ENCODE measurements around the gene CHCHD6. TPM values are rescaled to one million over a fixed set of nuclear protein-coding genes. Genes with fewer than 3 reads are reported as not detected.

Gene CHCHD6
- total RNA-seq, 1 donor from 2014 or later: 12.6 TPM

DNA sequence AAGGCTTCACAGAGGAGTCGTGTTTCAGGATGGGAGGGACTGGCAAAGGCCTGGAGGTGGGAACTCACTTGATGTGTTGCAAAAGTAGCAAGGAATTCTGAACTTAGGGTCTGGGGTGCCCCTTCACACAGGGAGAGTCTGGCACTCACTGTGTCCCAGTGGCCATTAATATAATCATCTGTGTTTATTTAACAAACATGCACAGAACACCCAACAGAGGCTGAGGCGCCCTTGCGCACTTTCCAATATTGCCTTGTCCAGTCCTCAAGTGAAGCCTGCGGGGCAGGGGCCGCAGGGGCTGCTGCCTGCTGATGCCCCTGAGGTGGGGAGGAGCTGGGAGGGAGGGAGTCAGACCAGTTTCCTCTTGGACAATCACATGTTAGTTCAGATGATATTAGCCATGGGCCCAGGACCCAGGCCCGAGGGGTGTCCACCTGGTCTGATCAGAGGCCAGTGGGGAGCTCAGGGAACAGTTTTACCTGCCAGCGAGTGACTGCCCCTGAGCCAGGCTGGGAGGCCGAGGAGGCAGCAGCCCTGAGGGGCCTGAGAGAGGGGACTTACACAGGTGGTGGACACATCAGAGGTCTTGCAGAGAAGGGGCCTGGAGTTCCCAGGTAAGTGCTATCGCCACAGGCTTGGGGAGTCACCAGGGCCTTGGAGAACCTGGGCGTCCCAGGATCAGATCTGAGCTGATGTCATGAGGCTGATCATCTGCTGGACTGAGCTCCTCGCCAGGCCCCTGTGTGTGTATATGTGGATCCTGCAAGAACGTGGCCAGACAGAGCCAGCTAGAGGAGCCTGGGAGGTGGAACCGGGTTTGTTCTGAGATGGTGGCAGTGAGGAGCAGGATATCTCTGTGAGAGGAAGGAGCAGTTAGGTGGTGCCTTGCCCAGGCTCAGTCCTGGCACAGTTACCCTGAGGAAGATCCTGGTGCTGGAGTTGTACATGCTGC, 35.3 kb upstream of the CHCHD6 start:
- no peak for DNase-seq (ENCODE audit: low read depth)

DNA sequence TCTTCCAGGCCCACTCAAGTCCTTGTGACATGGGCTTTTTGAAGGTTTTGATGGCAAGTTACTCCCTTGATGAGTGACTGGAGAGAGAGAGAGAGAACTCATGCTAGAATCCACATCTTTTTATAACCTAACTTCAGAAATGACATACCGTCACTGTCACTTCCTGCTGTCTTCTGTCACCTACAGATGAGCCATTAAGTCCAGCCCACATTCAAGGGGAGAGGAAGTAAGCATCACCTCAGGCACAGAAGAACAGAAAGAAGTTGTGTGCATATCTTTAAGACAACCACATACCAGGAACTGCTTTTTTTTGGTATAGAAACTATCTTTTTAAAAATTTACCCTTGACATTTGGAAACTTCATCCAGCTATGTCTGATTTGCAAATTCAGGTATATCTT, 32.5 kb upstream of the CHCHD6 start:
- DNase-seq (ENCODE audit: low read depth): no peak

DNA sequence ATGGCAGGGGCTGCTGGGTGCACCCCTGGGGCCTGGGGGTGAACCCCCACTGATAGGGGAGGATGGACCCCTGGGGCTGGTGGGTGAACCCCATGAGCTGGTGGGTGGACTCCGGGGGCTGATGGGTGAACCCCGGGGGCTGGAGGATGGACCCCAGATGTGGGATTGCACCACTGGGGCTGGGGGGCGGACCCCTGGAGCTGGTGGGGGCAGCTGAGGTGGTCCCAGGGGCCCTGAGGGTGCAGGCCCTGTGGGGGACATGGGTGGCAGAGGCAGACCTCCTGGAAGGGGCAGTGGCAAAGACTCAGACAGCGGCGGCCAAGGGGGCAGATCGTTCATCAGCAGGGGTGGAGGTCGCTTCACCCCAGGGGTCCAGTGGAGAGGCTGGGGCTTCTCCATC, 31.7 kb upstream of the CHCHD6 start:
- DNase-seq (ENCODE audit: low read depth): no peak

DNA sequence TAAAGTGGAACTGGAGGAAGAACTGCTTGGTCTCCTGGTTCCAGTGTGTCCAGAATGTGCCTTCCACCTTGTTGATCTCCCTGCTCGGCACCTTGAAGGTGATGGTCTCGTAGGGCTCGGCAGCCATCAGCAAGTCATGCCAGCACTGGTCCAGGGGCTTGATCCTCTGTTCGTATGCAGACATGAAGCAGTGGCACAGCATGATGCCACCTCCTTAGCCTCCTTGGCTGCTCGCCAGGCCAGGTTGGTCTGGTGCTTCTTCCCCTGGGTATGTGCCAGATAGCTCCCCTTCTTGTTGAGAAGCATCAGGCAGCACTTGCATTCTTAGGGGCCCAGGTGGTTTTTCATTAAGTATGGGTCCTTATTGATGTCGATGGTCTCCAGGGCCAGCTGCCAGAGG, 31.3 kb upstream of the CHCHD6 start:
- DNase-seq (ENCODE audit: low read depth): no peak

DNA sequence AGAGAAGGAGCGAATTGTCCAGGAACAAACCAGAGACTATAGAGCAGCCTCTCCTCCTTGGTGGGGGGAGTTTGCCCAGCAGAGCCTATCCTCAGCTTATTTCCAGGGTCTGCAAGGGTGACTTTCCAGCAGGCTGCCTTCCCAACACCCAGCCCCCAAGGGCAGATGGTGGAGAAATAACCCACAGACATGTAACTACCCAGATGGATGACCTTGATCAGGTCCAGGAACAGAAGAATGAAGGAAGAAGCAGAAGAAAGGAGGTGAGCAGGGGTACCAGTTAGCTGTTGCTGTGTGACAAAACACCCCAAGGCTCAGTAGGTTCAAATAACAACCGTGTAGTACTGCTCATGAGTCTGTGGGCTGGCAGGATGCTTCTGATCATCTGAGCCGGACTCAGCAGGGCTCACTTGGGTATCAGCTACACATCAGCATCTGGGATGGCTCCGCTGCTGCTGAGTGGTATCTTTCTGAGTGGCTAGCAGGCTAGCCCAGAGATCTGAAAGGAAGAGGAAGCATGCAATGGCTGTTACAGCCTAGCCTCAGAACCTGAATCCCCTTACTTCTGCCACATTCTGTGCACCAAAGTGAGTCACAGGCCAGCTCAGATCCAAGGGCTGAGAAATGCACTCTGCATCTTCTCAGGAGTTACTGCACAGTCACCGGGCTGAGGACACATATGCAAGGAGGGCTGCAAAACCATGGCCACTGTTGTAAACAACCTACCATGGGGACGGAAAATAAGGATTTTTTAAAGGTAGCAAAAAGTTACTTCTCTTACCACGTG, 26.9 kb upstream of the CHCHD6 start:
- no peak for DNase-seq (ENCODE audit: low read depth)

DNA sequence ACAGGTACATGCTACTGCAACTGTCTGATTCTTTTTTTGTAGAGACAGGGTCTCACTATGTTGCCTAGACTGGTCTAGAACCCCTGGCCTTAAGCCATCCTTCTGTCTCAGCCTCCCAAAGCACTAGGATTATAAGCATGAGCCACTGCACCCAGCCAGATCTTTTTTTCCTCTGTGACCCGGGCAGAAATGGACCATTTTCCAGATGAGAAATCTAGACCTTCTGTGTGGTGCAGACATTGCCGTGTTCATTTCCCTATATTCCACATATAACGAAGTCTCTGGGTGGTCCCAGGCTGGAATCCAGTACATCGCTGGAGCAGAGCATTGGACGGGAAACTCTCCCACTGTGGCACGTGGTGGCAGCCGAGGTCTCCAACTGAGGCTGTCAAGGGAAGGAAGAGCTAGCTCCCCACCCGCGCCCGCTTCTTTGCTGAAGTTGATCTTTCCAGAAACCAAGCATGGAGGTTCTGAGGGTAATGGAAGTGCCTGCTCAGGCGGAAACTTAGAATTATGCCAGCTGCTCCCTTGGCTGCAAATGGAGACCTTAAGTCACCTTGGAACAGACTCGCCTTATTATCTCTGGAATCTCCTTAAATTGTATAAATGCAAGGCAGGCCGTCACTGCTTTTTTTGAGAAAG, 26.1 kb upstream of the CHCHD6 start:
- DNase-seq (ENCODE audit: low read depth): no peak

DNA sequence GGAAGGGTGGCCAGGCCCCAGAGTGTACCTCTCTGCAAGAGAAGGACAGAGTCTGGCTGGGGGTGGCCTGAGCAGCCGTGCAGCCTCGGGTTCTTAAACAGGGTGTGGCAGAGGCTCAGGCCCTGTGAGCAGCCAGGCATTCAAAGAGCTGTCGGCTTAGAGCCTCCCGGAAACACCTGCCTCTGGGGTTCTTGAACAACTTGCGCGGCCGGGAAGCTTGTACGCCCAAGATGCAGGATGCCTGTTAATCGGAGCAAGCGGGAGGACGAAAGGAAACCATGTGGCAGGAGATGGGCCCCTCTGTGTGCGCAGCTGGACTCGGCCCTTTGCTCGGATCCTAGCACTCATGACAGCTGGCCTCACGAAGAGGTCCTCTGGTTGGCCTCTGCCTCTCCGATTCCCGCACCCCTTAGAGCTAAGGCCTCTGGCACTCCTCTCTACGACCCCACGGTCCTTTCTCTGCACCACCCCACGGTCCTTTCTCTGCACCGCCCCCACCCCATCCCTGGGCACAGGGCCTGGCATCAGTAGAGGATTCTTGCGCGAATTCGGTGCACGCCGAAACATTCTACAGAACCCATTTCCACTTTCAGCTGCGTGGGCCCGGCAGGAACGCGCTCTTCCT, 25.2 kb upstream of the CHCHD6 start:
- no peak for DNase-seq (ENCODE audit: low read depth)

DNA sequence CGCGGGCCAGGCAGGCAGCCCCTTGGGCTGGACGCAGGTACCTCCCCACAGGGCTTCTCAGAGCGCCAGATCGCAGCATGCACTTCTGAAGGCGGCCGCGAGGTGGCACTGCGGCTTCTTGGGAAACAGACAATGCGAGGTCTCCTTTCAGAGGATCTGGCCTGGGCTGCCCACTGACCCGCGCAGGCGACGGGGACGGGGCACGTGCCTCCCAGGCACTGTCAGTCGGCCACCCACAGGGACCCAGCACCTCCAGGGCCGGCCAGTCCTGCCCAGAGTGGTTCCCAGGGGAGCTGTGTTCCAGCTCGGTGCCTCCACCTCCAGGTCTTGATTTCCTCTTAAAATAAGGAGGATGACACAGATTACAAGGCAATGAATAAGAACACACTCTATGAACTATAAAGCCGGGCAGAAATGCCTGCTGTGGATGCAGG, 24.7 kb upstream of the CHCHD6 start:
- peak; percentile 50 for DNase-seq (ENCODE audit: low read depth)

DNA sequence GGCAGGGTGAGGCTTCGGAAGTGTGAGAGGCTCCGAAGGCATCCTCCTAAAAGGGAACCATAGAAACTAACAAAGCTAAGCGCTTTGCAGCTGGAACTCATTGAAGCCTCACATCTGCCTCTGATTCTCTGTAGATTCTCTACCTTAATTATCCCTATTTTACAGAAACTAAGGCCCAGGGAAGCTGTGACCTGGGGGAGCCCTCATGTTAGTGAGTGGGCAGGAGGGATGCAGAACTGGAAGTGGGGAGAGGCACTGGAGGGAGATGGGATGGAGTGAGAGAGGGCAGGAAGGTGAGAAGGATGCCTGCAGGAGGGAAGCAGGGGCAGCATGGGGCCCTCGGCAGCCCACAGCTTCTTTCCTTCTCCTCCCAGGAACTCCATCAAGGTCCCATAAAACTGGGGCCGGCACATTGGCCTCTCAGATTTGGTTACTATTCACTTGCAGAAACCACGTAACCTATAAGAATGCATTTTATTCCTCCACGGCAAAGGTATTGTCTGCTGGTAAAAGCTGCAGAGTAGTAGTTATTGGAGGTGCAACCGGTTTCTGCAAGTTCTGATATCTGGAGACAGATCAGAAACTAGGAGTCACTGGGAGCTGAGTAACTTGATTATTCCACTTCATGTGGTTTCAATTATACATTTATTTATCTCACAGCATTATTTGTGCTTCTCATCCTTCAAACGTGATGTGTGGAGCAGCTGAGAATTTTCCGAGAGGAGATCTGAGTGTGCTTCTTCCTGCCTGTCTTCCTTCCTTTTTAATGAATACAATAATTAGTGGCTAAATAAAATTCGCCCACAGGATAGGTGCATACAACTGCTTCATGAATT, 24.0 kb upstream of the CHCHD6 start:
- no peak for DNase-seq (ENCODE audit: low read depth)

DNA sequence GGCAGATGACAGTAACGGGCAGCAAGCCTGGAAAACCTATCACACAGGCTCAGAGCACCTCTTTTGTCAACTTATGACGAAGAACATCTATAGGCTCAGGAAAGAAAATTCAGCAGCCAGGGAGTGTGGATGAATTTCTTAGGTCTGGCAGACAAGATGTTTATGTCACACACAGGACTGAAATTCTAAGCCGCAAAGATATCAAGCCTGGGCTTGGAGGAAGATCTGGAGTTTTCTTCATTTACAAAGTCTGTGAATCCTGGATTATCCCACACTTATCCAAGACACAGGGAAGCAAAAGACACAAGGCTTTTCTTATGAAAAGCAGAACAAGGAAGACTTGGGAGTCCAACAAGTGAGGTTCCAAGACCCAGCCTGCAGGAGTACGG, 23.4 kb upstream of the CHCHD6 start:
- no peak for DNase-seq (ENCODE audit: low read depth)

DNA sequence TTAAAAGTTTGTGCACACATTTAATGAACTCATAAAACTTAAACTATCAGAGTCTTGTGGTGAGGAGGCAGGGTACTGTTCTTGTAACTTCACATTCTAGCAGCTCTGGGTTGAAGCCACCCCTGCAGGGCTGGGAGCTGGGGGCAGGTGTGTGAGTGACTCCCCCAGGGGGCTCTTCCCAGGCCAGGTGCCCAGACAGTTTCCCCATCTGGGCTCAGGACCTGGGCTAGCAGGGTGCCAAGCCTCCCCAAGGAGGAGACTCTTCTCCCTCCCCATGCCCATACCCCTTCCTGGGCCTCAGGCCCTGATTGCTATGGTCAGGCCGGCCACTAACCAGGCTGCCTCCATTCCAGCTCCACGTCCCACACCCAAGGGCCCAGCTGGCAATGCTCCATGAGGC, 22.0 kb upstream of the CHCHD6 start:
- DNase-seq (ENCODE audit: low read depth): no peak

DNA sequence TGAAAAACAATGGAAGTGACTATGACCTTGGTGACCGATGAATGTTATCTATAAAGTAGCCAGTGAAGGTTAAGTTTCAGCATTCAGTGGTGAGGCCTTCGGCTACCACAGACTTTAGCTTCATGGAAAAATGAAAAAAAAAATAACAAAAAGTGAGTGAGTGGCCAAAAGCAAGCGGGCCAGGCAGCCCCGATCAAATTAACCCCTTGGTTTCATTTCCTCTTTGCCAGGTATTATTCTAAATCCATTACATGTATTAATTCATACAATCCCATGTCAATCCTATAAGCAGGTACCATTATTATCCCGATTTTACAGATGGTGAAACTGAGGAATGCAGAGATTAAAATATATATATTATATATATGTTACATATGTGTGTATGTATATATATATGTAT, 21.0 kb upstream of the CHCHD6 start:
- DNase-seq (ENCODE audit: low read depth): no peak

DNA sequence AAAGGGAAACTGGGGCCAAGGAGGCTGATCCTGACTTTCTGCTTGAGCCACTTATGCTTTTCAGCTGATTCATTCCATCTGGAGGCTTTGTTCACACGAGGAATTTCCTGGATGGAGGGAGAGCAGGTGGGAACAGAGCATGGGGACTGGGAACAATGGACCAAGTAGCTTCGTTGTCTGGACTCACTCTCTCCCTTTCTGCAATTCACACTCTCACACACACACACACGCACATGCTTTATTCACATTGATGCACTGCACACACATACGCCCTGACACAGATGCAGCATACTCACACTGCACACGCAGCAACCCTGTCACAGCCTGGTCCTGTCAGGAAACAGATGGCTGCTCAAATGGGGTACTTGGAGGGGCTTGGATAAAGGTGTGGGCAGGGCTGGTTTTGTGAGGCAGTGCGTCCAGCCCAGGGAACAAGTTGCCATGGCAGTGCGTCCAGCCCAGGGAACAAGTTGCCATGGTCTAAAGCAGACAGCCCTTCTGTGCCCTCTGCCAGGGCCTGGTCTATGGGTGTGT, 19.8 kb upstream of the CHCHD6 start:
- peak; percentile 28 for DNase-seq (ENCODE audit: low read depth)

DNA sequence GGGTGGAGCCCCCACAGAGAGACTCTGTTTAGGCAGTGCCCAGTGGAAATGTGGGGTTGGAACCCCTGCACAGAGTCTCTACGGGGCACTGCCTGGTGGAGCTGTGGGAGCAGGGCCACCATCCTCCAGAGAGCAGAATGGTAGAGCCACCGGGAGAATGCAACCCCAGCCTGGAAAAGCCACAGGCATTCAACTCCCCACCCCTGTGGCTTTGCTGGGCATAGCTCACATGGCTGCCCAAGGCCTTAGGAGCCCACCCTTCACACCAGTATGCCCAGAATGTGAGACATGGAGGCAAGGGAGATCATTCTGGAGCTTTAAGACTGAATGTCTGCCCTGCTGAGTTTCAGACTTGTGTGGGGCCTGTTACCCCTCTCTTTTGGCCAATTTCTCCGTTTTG, 19.0 kb upstream of the CHCHD6 start:
- peak; percentile 32 for DNase-seq (ENCODE audit: low read depth)

DNA sequence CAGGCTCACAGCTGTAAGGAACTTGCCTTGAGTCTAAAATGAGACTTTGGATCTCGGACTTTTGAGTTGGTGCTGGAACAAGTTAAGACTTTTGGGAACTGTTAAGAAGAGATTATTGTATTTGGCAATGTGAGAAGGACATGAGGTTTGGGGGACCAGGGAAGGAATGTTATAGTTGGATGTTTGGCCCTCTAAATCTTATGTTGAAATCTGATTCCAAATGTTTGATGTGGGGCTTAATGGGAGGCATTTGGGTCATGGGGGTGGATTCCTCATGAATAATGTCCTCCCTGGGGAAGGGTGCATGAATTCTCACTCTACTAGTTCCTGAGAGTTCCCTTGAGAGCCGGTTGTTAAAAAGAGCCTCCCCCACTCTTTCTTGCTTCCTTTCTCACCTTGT, 18.5 kb upstream of the CHCHD6 start:
- DNase-seq (ENCODE audit: low read depth): no peak

DNA sequence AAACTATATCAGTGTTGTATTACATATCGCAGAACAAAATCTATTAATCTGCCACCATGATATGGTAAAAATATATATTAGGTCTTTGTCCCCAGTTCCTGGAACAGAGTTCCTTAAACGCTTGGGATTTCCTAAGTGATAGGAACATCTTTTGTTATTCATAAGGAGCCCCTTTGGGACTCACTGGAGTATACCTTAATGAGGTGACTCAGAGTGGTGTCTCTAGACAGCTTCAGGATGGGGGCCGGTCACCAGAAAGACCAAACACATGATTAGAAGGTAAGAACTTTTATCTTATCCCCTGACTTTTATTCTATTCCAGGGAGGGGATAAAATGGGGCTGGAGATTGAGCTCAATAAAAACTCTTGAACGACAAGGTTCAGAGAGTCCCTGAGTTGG, 12.3 kb upstream of the CHCHD6 start:
- DNase-seq (ENCODE audit: low read depth): no peak

DNA sequence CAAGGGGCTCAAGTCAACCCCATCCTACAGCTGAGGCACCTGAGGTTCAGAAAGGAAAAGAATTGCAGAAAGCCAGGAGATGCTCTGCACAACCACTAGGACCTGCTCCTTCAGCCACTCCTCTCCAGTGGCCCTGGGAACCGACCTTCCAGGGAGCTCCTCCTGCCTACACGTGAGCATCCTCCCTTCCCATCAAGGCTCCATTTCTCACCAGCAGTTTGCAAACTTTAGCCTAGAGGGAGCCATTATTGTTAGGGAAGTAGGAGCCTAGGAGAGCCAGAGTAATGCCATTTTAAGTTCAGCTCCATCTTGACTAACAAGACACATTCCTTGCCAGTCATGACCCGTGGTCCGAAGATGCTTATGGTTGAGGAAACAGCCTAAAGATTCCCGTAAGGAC, 11.2 kb upstream of the CHCHD6 start:
- DNase-seq (ENCODE audit: low read depth): no peak

DNA sequence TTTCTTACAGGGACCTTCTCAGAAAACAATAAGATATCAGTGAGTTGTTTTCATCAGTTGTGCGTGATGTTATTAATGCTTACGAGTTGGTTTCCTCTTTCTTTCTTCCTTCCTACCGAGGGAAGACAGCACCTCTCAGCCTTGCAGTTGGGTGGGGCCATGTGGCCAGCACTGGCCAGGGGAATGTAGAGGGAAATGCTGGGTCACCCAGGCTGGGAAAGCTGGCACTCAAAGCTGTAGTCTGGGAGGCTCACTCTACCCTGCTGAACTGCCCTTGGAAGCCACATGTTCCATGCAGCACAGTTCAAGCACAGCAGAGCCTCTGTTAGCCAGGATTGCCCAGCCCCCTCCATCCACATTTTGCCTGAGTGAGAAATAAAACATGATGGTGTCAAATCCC, 10.1 kb upstream of the CHCHD6 start:
- no peak for DNase-seq (ENCODE audit: low read depth)

DNA sequence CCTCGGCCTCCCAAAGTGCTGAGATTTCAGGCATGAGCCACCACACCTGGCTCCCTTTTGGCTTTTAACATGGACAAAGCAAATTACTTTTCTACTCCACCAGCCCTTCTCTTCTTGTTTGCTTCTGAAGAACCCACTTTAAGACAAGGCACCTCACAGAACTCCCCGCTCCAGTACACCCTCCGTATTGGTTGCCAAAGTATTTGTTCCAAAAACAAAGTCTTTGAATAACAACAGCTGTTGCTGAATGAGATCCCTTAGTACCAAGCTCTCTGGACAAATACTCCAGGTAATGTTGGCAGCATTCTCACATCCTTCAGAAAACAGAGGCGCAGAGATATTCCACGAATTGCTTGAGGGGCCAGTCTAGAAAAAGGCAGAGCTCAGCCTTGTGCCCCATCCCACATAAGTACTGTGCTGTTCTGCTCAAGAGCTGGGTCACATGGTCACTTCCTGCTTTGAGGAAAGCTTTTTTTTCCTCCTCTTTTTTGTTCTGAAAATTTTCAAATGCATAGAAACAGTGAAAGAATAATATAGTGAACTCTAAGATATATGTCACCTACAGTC, 7.3 kb upstream of the CHCHD6 start:
- DNase-seq (ENCODE audit: low read depth): no peak

DNA sequence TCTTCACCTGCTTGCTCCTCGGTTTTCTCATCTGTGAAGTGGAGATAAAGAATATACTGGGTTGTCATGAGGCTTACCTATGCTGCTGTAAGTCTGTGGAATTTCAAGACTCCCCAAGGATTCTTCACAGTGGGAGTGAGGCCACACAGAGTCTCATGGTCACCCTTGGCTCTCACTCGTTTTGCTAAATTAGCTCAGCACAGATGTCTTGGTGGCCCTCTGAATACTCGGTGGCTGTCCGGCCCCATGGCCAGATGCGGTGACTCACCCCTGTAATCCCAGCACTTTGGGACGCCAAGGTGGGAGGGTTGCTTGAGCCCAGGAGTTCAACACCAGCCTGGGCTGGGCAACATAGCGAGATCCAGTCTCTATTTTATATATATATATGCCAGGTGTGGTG, 5.0 kb upstream of the CHCHD6 start:
- no peak for DNase-seq (ENCODE audit: low read depth)
